ENCODE measurements around the gene LIPE.

The LIPE gene

DNA sequence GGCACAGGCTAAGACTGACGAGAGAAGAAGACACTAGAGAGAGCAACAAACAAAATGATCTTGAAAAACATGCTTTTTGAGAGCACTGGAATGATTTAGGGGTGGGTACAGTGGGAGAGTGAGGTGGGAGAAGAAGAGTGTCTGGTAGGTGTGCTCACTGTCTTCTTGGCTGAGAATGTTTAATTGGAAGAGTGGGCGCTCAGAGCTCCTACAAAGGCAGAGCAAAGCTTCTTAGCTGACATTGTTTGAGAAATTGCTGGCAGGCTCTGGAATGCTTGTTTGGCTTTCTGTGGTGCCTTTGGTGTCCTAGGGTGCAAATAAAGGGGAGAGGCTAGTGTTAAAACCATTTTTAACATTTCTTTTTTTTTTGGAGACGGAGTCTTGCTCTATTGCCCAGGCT lies 1.5 kb upstream of the LIPE start:
- peaks cover 19% of the 10 kb centered on the region for H3K27me3 ChIP-seq (ENCODE audit: control insufficient read depth, insufficient read depth, low read length, poor library complexity, severe bottlenecking)
- no peaks in the 10 kb centered on the region for H3K9me3 ChIP-seq (ENCODE audit: control insufficient read depth, low read length)
- H3K36me3 ChIP-seq (ENCODE audit: control insufficient read depth, insufficient read depth, low read length): no peaks in the 10 kb centered on the region
- H3K4me3 ChIP-seq (ENCODE audit: insufficient read depth, low read depth, low read length): no peak overlapping the region
- peaks cover 5% of the 10 kb centered on the region for H3K4me1 ChIP-seq (ENCODE audit: control insufficient read depth, insufficient read depth, low read length)
- H3K27ac ChIP-seq (ENCODE audit: insufficient read depth, low read depth, low read length, poor library complexity, severe bottlenecking): no peak overlapping the region
- WGBS, 2 experiments: 83% methylated on average over 3 of the region's 3 CpGs

DNA sequence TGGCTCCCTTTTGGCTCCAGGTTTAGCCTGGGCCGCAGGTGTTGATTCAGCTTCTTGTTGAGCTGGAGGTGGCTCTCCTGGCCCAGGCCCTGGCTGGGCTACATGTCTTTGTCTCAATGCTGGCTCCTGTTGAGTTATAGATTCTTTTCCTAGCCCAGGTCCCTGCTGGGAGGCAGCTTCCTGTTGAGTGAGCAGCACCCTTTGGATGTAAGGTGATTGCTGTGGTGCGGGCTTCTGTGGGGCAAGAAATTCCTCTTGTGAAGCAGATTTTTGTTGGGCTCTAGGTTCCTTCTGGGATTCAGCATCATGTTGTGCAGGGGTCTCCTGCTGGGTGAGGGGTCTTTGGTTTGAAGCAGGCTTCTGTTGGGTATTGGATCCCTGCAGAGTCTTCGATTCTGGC lies 545 bp downstream of the LIPE start:
- Histone ChIP-seq H3K4me1 (ENCODE audit: control insufficient read depth, insufficient read depth, low read length) (peaks cover 7% of the 10 kb centered on the region), H3K9me3 (ENCODE audit: control insufficient read depth, low read length) (no peaks in the 10 kb centered on the region), H3K27ac (ENCODE audit: insufficient read depth, low read depth, low read length, poor library complexity, severe bottlenecking) (no peak overlapping the region), H3K36me3 (ENCODE audit: control insufficient read depth, insufficient read depth, low read length) (no peaks in the 10 kb centered on the region), H3K4me3 (ENCODE audit: insufficient read depth, low read depth, low read length) (no peak overlapping the region), H3K27me3 (ENCODE audit: control insufficient read depth, insufficient read depth, low read length, poor library complexity, severe bottlenecking) (peaks cover 39% of the 10 kb centered on the region)
- 85 to 88% methylated on average over 3 of the region's 3 CpGs for WGBS, 2 experiments

DNA sequence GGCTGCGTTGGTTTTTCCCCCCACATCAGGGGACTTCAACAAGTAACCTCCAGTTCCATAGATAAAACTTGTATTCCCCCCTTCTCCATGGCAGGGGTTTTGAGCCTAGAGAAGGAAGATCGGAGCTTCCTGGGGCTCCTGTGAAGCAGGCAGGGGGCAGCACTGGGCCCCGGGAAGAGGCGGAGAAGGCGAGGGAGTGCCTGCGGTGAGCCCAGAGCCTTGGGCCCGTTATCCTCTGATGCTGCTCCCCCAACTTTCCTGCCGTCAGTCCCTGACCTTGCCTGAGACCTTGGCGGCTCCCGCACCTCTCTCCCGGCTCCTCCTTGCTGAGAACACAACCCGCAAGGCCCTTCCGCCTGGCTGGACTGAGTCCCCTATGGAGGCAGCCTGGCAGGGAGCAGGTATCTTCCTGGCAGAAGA lies 2.5 kb downstream of the LIPE start:
- 36 to 40% methylated on average over 13 of the region's 13 CpGs for WGBS, 2 experiments
- Histone ChIP-seq H3K9me3 (ENCODE audit: control insufficient read depth, low read length) (no peaks in the 10 kb centered on the region), H3K27me3 (ENCODE audit: control insufficient read depth, insufficient read depth, low read length, poor library complexity, severe bottlenecking) (peaks cover 43% of the 10 kb centered on the region), H3K36me3 (ENCODE audit: control insufficient read depth, insufficient read depth, low read length) (no peaks in the 10 kb centered on the region), H3K27ac (ENCODE audit: insufficient read depth, low read depth, low read length, poor library complexity, severe bottlenecking) (no peak overlapping the region), H3K4me3 (ENCODE audit: insufficient read depth, low read depth, low read length) (no peak overlapping the region), H3K4me1 (ENCODE audit: control insufficient read depth, insufficient read depth, low read length) (peaks cover 7% of the 10 kb centered on the region)

DNA sequence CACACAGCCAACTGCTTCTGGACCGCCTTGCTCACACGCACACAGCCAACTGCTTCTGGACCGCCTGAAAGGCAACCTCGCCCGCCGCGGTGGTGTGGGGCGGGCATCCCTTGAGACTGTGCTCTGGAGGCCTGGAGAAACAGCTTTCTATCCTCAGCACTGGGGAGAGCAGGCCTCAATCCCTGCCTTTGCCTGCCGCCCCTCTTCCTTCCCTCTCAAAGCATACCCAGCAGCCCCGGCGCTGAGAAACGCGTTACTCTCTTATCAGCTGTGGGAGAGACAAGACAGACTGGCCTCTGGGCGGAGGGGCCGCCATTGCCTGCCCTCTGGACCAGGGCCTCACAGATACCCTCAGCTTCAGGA lies 2.9 kb downstream of the LIPE start:
- Histone ChIP-seq H3K4me1 (ENCODE audit: control insufficient read depth, insufficient read depth, low read length) (peaks cover 7% of the 10 kb centered on the region), H3K36me3 (ENCODE audit: control insufficient read depth, insufficient read depth, low read length) (no peaks in the 10 kb centered on the region), H3K9me3 (ENCODE audit: control insufficient read depth, low read length) (no peaks in the 10 kb centered on the region), H3K4me3 (ENCODE audit: insufficient read depth, low read depth, low read length) (no peak overlapping the region), H3K27me3 (ENCODE audit: control insufficient read depth, insufficient read depth, low read length, poor library complexity, severe bottlenecking) (peaks cover 43% of the 10 kb centered on the region), H3K27ac (ENCODE audit: insufficient read depth, low read depth, low read length, poor library complexity, severe bottlenecking) (no peak overlapping the region)
- WGBS, 2 experiments: 82 to 86% methylated on average over 15 of the region's 15 CpGs

DNA sequence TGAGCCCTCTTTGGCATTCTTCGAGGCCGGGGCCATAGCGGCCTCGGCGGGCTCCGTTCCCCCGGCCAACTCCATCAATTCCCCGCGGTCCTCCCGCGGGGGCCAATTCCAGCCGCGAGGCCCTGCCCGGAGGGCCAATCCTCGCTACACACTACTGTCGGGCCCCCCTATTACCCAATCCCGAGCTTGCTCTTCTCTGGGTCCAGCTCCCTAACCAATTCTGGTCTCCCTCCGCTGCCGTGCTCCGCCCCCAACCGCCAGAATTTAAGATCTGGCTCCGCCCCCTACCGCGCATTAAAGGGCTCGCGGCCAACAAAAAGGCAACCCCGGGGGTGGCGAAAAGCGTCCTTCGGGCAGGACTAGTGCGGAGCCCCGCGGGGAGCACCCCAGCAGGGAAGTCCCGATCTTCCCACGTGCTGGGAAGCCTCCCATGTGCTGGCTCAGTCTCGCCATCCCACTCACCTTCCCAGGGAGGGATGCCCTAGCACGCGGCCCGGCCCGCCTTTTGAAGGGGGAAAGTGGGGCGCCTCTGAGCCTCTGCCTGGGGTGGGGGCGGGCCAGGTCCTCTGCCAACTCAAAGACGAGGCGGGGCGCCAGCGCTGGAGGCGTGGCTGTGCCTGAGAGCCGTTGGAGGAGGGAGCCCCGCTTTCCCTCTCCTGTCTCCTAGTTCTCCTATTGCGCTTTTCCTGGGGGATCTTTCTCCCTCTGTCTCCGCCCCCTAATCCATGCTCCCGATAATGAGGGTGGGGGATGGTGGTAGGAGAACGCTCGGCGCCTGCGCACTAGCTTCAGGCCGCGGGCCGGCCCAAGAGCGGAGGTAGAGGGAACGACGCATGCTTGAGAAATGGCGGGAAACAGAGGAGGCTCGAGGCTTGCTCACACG lies 3.5 kb downstream of the LIPE start:
- Histone ChIP-seq H3K27me3 (ENCODE audit: control insufficient read depth, insufficient read depth, low read length, poor library complexity, severe bottlenecking) (peaks cover 43% of the 10 kb centered on the region), H3K4me1 (ENCODE audit: control insufficient read depth, insufficient read depth, low read length) (peaks cover 7% of the 10 kb centered on the region)
- 34 to 37% methylated on average over 64 to 65 of the region's 65 CpGs for WGBS, 2 experiments

DNA sequence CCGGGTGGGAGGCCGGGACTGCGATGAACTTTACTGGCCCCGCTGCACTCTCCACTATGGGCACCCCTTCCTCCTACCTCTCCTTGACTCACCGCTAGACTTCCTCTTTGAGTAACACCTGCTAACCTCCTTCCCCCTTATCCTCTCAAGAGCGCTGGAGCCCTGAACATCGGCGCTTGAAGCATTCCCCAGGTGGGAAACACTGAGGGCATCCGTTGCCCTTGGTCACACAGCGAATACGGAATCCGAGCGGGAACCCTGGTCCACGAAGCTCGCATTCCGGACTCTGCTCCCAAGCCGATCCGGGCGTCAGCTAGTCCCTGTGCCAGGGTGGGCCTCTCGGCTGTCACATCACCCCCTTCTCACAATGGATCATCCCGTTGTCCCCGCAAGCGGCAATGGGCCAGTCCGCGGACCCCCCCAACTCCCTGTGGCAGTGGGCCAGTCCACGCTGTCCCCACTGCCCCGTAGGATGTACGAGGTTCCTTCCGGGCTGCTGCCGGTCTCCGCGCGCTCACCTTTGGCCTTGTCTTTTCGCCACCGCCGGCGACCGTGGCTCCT lies 4.2 kb downstream of the LIPE start:
- Histone ChIP-seq H3K4me3 (ENCODE audit: insufficient read depth, low read depth, low read length) (peak overlapping the region; percentile 60), H3K27me3 (ENCODE audit: control insufficient read depth, insufficient read depth, low read length, poor library complexity, severe bottlenecking) (peaks cover 43% of the 10 kb centered on the region), H3K9me3 (ENCODE audit: control insufficient read depth, low read length) (no peaks in the 10 kb centered on the region), H3K27ac (ENCODE audit: insufficient read depth, low read depth, low read length, poor library complexity, severe bottlenecking) (no peak overlapping the region), H3K36me3 (ENCODE audit: control insufficient read depth, insufficient read depth, low read length) (no peaks in the 10 kb centered on the region), H3K4me1 (ENCODE audit: control insufficient read depth, insufficient read depth, low read length) (peaks cover 7% of the 10 kb centered on the region)
- WGBS, 2 experiments: 5 to 6% methylated on average over 38 of the region's 38 CpGs

More for the DNA sequence above, 3.5 kb downstream of the LIPE start:
- Histone ChIP-seq H3K27ac (ENCODE audit: insufficient read depth, low read depth, low read length, poor library complexity, severe bottlenecking) (no peak overlapping the region), H3K36me3 (ENCODE audit: control insufficient read depth, insufficient read depth, low read length) (no peaks in the 10 kb centered on the region), H3K9me3 (ENCODE audit: control insufficient read depth, low read length) (no peaks in the 10 kb centered on the region), H3K4me3 (ENCODE audit: insufficient read depth, low read depth, low read length) (peak overlapping the region; percentile 60)

DNA sequence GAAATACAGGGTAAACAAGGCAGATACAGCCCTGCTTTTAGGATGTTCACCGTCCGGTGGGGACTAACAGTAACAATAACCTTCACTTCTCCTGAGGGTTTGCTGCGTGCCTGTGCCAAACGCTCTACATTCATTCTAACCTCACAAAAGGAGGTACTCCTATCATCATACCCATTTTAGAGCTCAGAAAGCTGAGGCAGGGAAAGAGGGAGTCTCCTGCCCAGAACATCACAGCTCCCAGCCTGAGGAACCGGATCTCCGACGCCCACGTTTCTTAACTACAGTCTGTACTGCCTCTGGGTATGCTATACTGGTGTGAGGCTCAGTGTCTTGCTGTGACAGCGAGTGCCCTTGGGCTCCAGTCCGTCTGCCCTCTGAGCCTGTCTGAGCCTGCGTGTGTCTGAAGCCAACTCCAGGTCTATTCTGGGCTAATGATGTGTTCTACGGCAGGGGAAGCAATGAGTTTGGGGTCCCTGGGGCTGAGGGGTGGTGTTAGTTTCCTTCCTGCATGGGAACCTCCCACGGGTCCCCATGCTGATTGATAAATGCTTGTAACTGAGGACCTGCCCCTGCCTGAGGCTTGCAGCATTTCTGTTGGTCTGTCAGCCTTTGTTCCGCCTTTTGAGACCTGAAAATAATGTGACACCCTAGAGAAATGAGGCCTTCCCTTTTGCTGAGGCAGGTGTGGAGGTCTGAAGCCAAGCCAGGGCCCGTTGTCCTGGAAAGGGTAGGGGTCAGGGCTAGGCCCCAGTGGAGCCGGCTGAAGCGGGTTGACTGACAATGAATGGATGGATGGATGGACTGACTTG lies 4.9 kb downstream of the LIPE start:
- Histone ChIP-seq H3K27me3 (ENCODE audit: control insufficient read depth, insufficient read depth, low read length, poor library complexity, severe bottlenecking) (peaks cover 43% of the 10 kb centered on the region), H3K4me1 (ENCODE audit: control insufficient read depth, insufficient read depth, low read length) (peaks cover 7% of the 10 kb centered on the region), H3K4me3 (ENCODE audit: insufficient read depth, low read depth, low read length) (peak overlapping the region; percentile 60), H3K9me3 (ENCODE audit: control insufficient read depth, low read length) (no peaks in the 10 kb centered on the region), H3K36me3 (ENCODE audit: control insufficient read depth, insufficient read depth, low read length) (no peaks in the 10 kb centered on the region), H3K27ac (ENCODE audit: insufficient read depth, low read depth, low read length, poor library complexity, severe bottlenecking) (no peak overlapping the region)
- 79 to 83% methylated on average over 17 of the region's 17 CpGs for WGBS, 2 experiments

DNA sequence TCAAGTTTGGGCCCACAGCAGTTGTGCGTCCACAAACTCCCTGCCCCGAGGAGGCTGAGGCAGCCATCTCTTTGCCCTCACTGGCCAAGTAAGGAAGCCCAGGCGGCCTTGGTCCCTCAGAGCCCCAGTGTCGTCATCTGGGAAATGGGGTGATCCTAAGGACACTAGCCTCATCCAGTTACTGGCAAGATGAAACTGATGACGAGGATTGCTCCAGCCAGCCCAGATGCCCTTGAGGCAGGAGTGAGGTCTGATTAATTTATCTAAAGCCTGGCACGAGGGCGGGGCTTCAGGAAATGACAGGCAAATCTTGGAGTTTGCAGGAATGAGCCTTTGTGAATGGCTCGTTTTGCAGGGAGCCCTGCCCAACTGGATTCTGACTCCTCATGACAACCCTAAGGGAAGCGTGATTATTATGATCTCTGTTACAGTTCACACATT lies 5.6 kb downstream of the LIPE start:
- H3K4me1 ChIP-seq (ENCODE audit: control insufficient read depth, insufficient read depth, low read length): peaks cover 7% of the 10 kb centered on the region
- no peak overlapping the region for H3K4me3 ChIP-seq (ENCODE audit: insufficient read depth, low read depth, low read length)
- no peaks in the 10 kb centered on the region for H3K9me3 ChIP-seq (ENCODE audit: control insufficient read depth, low read length)
- WGBS, 2 experiments: 93 to 94% methylated on average over 9 of the region's 9 CpGs
- no peaks in the 10 kb centered on the region for H3K36me3 ChIP-seq (ENCODE audit: control insufficient read depth, insufficient read depth, low read length)
- peaks cover 43% of the 10 kb centered on the region for H3K27me3 ChIP-seq (ENCODE audit: control insufficient read depth, insufficient read depth, low read length, poor library complexity, severe bottlenecking)
- H3K27ac ChIP-seq (ENCODE audit: insufficient read depth, low read depth, low read length, poor library complexity, severe bottlenecking): no peak overlapping the region

DNA sequence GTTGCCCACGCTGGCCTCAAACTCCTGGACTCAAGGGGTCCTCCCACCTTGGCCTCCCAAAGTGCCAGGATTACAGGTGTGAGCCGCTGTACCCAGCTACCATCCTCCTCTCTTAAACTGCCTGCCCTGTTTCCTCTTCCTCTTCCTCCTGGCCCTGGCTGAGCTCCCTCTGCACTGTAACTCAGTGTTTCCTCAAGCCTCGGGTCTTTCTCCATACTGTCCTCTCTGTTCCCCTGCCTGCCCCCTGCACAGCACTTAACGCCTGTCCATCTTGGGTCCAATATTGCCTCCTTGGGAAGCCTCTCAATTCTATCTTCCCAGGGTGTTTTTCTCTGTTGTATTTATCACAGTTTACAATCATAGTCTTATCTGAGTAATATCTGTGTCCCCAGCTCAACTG lies 6.1 kb downstream of the LIPE start:
- Histone ChIP-seq H3K27ac (ENCODE audit: insufficient read depth, low read depth, low read length, poor library complexity, severe bottlenecking) (no peak overlapping the region), H3K27me3 (ENCODE audit: control insufficient read depth, insufficient read depth, low read length, poor library complexity, severe bottlenecking) (peaks cover 43% of the 10 kb centered on the region), H3K9me3 (ENCODE audit: control insufficient read depth, low read length) (no peaks in the 10 kb centered on the region), H3K4me1 (ENCODE audit: control insufficient read depth, insufficient read depth, low read length) (peaks cover 7% of the 10 kb centered on the region), H3K4me3 (ENCODE audit: insufficient read depth, low read depth, low read length) (no peak overlapping the region), H3K36me3 (ENCODE audit: control insufficient read depth, insufficient read depth, low read length) (no peaks in the 10 kb centered on the region)
- 89 to 93% methylated on average over 4 of the region's 4 CpGs for WGBS, 2 experiments

DNA sequence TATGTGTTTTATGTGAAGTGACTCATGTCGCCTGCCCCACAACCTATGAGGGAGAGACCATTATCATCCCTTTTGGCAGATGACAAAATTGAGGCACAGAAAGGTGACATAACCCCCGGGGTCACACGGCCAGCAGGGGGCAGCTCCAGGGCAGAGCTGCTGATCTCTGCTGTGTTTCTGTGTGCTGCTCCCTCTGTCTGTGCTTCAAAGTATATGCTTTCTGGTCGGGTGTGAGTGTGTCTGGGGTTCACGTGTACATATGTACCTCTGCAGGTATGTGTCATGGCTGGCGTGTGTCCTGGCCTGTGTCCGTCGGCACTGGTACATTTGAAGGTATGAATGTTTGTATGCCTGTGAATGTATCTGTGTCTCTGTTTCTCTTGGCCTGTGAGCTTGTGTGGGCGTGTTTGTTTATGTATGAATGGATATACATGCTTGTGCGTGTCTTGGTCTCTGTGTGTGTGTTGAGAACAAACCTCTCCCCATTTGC lies 7.1 kb downstream of the LIPE start:
- WGBS, 2 experiments: 64 to 68% methylated on average over 9 to 10 of the region's 10 CpGs
- peaks cover 39% of the 10 kb centered on the region for H3K27me3 ChIP-seq (ENCODE audit: control insufficient read depth, insufficient read depth, low read length, poor library complexity, severe bottlenecking)
- no peaks in the 10 kb centered on the region for H3K9me3 ChIP-seq (ENCODE audit: control insufficient read depth, low read length)
- no peaks in the 10 kb centered on the region for H3K36me3 ChIP-seq (ENCODE audit: control insufficient read depth, insufficient read depth, low read length)
- H3K4me1 ChIP-seq (ENCODE audit: control insufficient read depth, insufficient read depth, low read length): peaks cover 7% of the 10 kb centered on the region
- H3K27ac ChIP-seq (ENCODE audit: insufficient read depth, low read depth, low read length, poor library complexity, severe bottlenecking): no peak overlapping the region
- no peak overlapping the region for H3K4me3 ChIP-seq (ENCODE audit: insufficient read depth, low read depth, low read length)
